WERI-Rb-1 (cell line): Measurements from ENCODE around the gene MMP3.

Experiments used
- DNase-seq: peaks from one replicate; pipeline ENCODE4 v3.0.0-alpha.2; 2020
- H3K27ac ChIP-seq: fragments of 250-450 bp; sonication (Bioruptor Pico); 2 replicates; pipeline ENCODE4 v1.5.1; 2020; ENCODE audit warnings: mild to moderate bottlenecking, moderate library complexity
- H3K27me3 ChIP-seq: fragments of 250-450 bp; sonication (Bioruptor Pico); 2 replicates; pipeline ENCODE4 v1.5.1; 2021; ENCODE audit warnings: mild to moderate bottlenecking, low read depth, moderate library complexity; ENCODE audit not compliant: insufficient read depth, severe bottlenecking
- H3K36me3 ChIP-seq: fragments of 250-450 bp; sonication (Bioruptor Pico); 2 replicates; pipeline ENCODE4 v1.5.1; 2020; ENCODE audit warnings: mild to moderate bottlenecking, moderate library complexity
- H3K4me3 ChIP-seq: 2 replicates; pipeline ENCODE4 v1.5.1; 2011; ENCODE audit warnings: low read depth, mild to moderate bottlenecking, control low read depth, low read length
- H3K9me3 ChIP-seq: fragments of 250-450 bp; sonication (Bioruptor Pico); 2 replicates; pipeline ENCODE4 v1.5.1; 2021; ENCODE audit warnings: mild to moderate bottlenecking, moderate library complexity; ENCODE audit not compliant: severe bottlenecking
- TF ChIP-seq, protein P1 (sequence below): IDR thresholded peaks from 2 replicates; pipeline ENCODE4 v1.5.1; 2011; ENCODE audit warnings: low read depth, mild to moderate bottlenecking, control low read depth, inconsistent platforms, low read length

MMP3 gene

DNA sequence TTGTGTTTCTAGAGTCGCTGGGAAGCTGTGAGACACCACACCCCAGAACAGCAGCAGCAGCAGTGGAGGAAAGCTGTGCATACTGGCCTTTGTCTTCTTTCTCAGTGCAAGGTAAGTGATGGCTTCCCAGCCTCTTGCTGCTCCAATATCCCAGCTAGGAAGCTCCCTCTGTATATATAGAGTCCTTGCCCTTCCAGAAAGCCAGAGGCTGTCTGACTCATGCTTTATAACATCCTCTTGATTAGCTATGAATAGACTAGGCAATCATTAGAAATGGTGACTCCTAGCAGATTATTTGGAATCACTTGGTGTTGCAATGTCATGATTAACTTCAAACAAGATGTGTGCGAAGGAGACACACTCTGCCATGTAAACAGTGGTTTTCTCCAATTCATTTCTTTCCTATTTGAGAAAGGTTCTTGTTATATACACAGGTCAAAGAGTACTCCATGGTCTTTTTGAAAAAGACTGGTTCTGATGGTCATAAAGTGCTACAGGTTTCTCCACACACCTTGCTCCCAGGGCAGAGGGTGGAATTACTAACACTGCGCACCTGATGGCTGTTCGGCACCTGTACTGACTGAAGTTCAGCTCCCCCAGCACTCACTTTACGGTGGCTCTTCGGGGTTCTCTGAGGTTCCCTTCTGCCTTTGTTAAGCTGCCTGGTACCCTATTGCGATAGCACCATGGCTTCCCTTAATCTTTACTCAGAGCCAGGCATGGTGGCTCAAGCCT lies 45.2 kb downstream of the MMP3 start, which contains the start of gene MMP1:
MMP1 (minus strand) TSS at position 149 of the 735 bp plus-strand sequence; CDS start at position 81, 68 bp downstream.
- Histone ChIP-seq H3K27me3 (no peaks in the 10 kb centered on the region), H3K4me3 (no peak within 1 kb of the TSS), H3K9me3 (no peaks in the 10 kb centered on the region), H3K36me3 (no peaks in the 10 kb centered on the region), H3K27ac (no peak within 1 kb of the TSS)
- TF ChIP-seq, protein P1, sequence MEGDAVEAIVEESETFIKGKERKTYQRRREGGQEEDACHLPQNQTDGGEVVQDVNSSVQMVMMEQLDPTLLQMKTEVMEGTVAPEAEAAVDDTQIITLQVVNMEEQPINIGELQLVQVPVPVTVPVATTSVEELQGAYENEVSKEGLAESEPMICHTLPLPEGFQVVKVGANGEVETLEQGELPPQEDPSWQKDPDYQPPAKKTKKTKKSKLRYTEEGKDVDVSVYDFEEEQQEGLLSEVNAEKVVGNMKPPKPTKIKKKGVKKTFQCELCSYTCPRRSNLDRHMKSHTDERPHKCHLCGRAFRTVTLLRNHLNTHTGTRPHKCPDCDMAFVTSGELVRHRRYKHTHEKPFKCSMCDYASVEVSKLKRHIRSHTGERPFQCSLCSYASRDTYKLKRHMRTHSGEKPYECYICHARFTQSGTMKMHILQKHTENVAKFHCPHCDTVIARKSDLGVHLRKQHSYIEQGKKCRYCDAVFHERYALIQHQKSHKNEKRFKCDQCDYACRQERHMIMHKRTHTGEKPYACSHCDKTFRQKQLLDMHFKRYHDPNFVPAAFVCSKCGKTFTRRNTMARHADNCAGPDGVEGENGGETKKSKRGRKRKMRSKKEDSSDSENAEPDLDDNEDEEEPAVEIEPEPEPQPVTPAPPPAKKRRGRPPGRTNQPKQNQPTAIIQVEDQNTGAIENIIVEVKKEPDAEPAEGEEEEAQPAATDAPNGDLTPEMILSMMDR: no peak
- no peak for DNase-seq

DNA sequence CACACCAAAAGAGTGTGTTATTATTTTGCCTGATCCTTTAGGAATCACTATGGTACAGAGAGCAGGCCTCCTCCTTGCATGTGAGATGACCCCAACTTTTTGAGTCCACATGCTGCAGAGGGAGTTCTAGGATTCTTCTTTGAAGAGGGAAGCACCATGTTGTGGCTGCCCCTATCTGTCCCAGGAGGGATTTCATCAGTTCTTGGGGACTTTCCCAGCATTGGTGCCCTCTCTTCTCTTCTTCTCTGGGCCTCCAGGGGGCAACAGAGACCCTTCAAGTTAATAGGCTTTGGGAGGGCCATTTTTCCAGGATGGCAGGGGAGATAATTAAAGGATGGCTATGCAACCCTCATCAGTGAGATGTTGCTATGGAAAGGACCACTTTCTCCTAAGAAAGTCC lies 49.0 kb downstream of the MMP3 start:
- DNase-seq: peak; percentile 58
- Histone ChIP-seq H3K9me3 (no peaks in the 10 kb centered on the region), H3K27ac (no peak overlapping the region), H3K36me3 (no peaks in the 10 kb centered on the region), H3K4me3 (no peak overlapping the region), H3K27me3 (no peaks in the 10 kb centered on the region)
- TF ChIP-seq, protein P1: peak; percentile 47

DNA sequence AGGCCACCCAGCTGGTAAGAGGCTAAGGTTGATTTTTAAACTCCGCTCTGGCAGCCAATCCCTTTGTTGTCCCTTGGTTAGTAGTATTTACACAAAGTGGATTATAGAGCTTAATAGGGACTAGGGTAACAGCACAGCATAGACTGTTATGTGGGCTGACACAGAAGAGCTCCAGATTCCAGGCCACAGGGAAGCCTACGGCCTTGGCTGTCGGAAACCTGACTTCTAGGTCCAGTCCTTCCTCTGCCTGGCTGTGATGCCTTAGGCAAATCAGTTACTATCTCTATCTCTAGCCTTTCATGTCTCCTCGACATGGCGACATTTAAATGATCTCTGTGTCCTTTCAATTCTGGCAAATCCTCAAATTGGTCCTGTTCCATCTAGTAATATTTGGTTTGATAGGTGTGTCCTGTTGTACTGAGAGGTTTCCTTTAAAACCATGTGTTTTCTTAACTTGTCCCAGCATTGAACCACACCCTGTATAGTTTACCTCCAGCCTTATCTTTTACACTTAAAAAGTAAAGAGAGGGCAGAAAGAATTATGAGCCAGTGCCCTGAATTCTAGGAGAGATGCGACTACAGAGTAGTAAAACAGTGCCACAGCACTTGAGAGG lies 49.6 kb downstream of the MMP3 start:
- no peaks in the 10 kb centered on the region for H3K9me3 ChIP-seq
- TF ChIP-seq, protein P1: no peak
- H3K36me3 ChIP-seq: no peaks in the 10 kb centered on the region
- H3K27ac ChIP-seq: peak overlapping the region; percentile 53
- peak; percentile 43 for DNase-seq
- no peak overlapping the region for H3K4me3 ChIP-seq
- no peaks in the 10 kb centered on the region for H3K27me3 ChIP-seq

DNA sequence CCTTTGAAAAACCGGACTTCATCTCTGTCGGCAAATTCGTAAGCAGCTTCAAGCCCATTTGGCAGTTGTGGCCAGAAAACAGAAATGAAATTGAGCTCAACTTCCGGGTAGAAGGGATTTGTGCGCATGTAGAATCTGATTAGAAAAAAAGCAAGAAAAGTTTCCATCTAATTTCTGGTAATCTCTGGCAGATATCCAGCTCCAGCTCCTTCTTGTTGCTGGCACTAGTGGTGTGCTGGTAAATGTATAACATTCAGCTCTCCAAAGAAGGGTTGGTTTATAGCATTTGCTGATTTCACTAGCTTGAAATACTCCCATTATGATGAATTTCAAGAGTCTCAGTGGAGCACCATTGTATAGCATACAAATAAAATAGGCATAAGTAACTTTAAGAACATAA lies 50.8 kb downstream of the MMP3 start:
- Histone ChIP-seq H3K36me3 (no peaks in the 10 kb centered on the region), H3K9me3 (no peaks in the 10 kb centered on the region), H3K27me3 (no peaks in the 10 kb centered on the region), H3K27ac (no peak overlapping the region), H3K4me3 (no peak overlapping the region)
- DNase-seq: no peak
- TF ChIP-seq, protein P1: no peak

DNA sequence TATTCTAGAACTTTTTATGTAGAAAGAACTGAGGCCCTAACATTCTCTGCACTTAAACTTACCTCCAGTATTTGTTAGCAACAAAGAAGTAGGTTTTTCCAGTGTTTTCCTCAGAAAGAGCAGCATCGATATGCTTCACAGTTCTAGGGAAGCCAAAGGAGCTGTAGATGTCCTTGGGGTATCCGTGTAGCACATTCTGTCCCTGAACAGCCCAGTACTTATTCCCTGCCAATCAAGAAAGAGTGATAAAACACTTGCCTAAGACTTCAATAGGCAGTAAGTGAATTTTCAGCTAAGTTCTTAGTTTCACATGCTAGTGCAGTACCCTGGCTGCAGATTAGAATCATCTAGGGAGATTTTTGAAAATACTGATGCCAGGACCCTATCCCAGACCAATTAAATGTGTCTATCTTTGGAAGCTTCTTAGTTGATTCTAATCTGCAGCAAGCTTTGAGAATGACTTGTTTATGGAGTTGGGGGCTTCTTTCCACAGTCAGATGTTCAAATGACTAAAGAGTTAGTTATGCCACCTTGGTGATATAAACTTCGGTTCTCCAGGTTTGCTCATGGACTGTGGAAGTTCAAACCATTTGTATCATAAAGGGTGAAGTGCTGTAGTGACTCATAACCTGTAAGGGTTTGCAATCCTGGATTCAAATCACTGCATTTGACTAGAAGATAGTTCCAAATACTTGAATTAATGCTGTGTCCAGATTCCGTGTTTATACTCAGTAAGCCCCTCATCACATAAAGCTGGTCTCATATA lies 52.0 kb downstream of the MMP3 start:
- no peak for DNase-seq
- TF ChIP-seq, protein P1: no peak

More for the DNA sequence above, 52.0 kb downstream of the MMP3 start:
- Histone ChIP-seq H3K27ac (no peak overlapping the region), H3K27me3 (no peaks in the 10 kb centered on the region), H3K36me3 (no peaks in the 10 kb centered on the region), H3K9me3 (no peaks in the 10 kb centered on the region), H3K4me3 (no peak overlapping the region)
